ENCODE measurements around the gene HOXB6.

DNA sequence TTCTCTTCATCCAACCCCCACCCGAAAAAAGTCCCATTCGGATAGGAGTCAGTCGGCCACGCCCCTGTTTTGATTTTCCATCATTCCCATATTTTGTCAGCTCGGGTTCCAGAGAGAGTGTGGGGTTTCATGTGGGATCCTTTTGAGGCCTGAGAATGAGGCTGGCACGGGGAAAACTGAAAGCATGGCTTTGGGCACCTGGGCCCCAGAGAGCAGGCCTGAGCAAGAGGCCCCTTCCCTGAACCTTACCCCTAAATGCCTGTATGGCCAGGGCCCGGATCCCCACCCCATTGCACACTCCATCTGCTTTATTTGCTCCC, 22.1 kb downstream of the HOXB6 start:
- TF ChIP-seq POLR2A (IDR thresholded peaks at IDR 0.05) = no peak
- no peak for TF ChIP-seq CTCF (IDR thresholded peaks at IDR 0.05)
